Measurements from ENCODE around the gene SOX10.
A peak's percentile ranks its signal among the peaks of the same experiment; 100 is the strongest.

The SOX10 gene

GRCh38 chr22:37983860-37984791, at the start of gene SOX10:
TSS of gene SOX10 (minus strand) at chr22:37984555. CDS start at chr22:37983784, 771 bp downstream.
- no peak for DNase-seq

GRCh38 chr22:38033522-38034277, 49.3 kb upstream of the SOX10 start:
- DNase-seq = peak; percentile 73

GRCh38 chr22:38032681-38033521, 48.5 kb upstream of the SOX10 start:
- no peak for DNase-seq

- DNase-seq = no peak
These were observed 47.1 kb upstream of the SOX10 start for GRCh38 chr22:38031491-38031890.

- peak; percentile 21 for DNase-seq
These were observed 46.2 kb upstream of the SOX10 start for GRCh38 chr22:38030311-38031133.

- no peak for DNase-seq
These were observed 45.5 kb upstream of the SOX10 start for GRCh38 chr22:38029901-38030300.

GRCh38 chr22:38029370-38029769, 45.0 kb upstream of the SOX10 start:
- DNase-seq = no peak

GRCh38 chr22:38028344-38029130, 44.2 kb upstream of the SOX10 start:
- no peak for DNase-seq

- DNase-seq = no peak
These were observed 43.1 kb upstream of the SOX10 start for GRCh38 chr22:38027487-38027886.

- DNase-seq = peak; percentile 29
These were observed 42.1 kb upstream of the SOX10 start for GRCh38 chr22:38026130-38027111.

- DNase-seq = no peak
These were observed 41.2 kb upstream of the SOX10 start for GRCh38 chr22:38025514-38025913.

GRCh38 chr22:38023045-38023444, 38.7 kb upstream of the SOX10 start:
- no peak for DNase-seq

- DNase-seq = no peak
These were observed 36.9 kb upstream of the SOX10 start for GRCh38 chr22:38021206-38021605.

- no peak for DNase-seq
These were observed 34.8 kb upstream of the SOX10 start for GRCh38 chr22:38018938-38019827.

- no peak for DNase-seq
These were observed 33.9 kb upstream of the SOX10 start for GRCh38 chr22:38017939-38018885.

- no peak for DNase-seq
These were observed 33.0 kb upstream of the SOX10 start for GRCh38 chr22:38017272-38017920.
